ENCODE measurements around the gene FBXO4.
"Not testable (repeated sequence)": the region's sequence is repeated elsewhere in the genome, so short reads cannot be mapped to it uniquely, and the experiment has no call there.

FBXO4 gene

DNA sequence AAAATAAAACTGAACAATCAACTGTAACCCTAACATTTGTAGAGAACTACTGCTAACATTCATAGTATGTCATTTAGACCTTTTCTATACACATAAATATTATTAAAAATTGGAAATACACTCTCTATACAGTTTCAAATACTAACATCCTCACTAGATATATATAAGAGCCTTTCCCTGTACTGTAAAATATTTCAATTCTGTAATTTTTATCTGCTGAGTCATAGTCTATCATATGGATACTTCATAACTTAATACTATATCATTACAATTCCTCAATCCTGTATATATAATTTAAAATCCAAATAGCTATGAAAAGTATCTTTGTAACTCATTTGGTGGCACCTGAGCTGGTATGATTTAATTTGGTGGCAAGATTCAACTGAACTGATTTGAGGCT is 55.8 kb downstream of the FBXO4 start:
- DNase-seq (ENCODE audit: low read depth), result no peak

DNA sequence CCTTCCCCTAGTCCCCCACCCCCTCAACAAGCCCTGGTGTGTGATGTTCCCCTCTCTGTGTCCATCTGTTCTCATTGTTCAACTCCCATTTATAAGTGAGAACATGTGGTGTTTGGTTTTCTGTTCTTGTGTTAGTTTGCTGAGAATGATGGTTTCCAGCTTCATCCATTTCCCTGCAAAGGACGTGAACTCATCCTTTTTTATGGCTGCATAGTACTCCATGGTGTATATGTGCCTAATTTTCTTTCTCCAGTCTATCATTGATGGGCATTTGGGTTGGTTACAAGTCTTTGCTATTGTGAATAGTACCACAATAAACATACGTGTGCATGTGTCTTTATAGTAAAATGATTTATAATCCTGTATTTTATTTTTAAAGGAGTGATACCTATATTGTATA is 57.8 kb downstream of the FBXO4 start:
- not testable (repeated sequence) for DNase-seq (ENCODE audit: low read depth)

DNA sequence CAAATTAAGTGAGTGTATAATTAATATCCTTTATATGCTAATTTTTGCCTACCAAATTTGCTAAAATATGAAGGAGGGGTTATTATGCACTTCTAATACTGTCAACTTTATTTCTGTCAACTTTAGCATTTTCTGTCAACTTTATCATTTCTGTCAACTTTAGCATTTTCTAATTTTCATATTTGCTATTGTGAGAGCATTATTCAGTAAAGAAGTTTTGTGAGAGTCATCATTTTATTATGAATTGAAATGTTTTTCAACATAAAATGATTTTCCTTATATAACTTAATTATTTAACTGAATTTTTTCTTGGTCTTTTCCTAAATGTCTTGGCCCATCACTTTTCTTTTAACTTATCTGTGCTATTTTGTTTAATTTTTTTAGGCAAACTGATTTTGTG is 58.2 kb downstream of the FBXO4 start:
- no peak for DNase-seq (ENCODE audit: low read depth)

DNA sequence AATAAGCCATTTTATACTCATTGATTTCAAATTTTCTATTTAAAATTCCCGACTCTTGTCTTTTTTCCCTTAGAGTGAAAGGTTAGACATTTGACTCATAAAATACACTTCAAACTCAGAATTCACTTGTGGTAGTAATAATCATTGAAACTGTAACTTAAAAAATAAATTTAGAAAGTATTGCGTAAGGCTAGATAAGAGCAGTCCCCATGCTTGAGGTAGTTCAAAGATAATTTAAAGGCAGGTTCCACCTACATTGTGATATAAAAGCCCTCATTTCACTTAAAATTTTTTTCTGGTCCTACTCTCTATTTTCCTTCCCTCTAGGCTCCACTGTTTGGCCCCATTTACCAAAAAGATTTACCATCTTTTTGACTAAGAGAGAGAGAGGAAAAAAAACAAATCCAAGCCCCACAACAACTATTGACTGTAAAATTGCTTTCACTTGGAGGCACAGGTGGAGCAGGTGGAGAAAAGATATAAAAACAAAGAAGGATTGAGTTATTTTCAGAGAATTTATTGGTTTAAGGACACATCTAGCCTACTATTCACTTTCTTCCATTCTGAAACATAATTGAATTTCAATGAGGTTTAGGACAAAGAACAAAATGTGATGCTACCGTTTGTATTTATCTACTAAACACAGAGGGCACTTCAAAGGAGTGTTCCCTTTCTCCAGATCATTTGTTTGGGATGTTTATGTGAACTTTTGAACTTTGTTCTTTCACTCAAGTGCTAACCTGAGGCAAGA is 61.0 kb downstream of the FBXO4 start:
- DNase-seq (ENCODE audit: low read depth), result no peak

Data from ELR (cell line).